Transverse colon (tissue), 3 donors: ENCODE results near the gene FAM186B.

ENCODE experiments used
- CTCF ChIP-seq, 5 experiments: fragments of 200-600 bp in 3 of 5; fragments of 450-650 bp in 2 of 5; sonication (generic) in 3 of 5; IDR thresholded peaks; 1 replicate in 2 of 5; 2 replicates in 3 of 5; pipeline ENCODE4 v1.5.1; 2016 to 2017; ENCODE audit warnings: antibody characterized with exemption in 5 of 5, inconsistent platforms in 3 of 5, mild to moderate bottlenecking in 2 of 5, moderate library complexity in 1 of 5
- EP300 ChIP-seq: sonication (generic); formaldehyde crosslinking; IDR thresholded peaks from one replicate; pipeline ENCODE4 v1.6.1; 2017; ENCODE audit warnings: antibody characterized with exemption, low read depth
- POLR2A ChIP-seq: fragments of 450-650 bp; IDR thresholded peaks from one replicate; pipeline ENCODE4 v1.6.1; 2016; ENCODE audit warnings: antibody characterized with exemption, mild to moderate bottlenecking, moderate library complexity

GRCh38 chr12:49619286-49619685, 13.8 kb upstream of the FAM186B start:
- TF ChIP-seq POLR2A (no peak), CTCF (IDR thresholded peaks at IDR 0.05) (no peak), EP300 (no peak)
